GM12892 (cell line): ENCODE measurements around the gene ZNFX1.

Source experiments
- POLR2A ChIP-seq: IDR thresholded peaks from 2 replicates; pipeline ENCODE4 v1.6.1; 2011; ENCODE audit warnings: low read depth, low read length, control low read depth
- TAF1 ChIP-seq: IDR thresholded peaks from 2 replicates; pipeline ENCODE4 v1.6.1; 2011; ENCODE audit warnings: low read depth, mild to moderate bottlenecking, control low read depth, low read length, borderline replicate concordance

GRCh38 chr20:49273696-49274277 lies 4.1 kb downstream of the ZNFX1 start:
- TF ChIP-seq POLR2A (no peak), TAF1 (no peak)
